ENCODE measurements around the gene GPR63.

DNA sequence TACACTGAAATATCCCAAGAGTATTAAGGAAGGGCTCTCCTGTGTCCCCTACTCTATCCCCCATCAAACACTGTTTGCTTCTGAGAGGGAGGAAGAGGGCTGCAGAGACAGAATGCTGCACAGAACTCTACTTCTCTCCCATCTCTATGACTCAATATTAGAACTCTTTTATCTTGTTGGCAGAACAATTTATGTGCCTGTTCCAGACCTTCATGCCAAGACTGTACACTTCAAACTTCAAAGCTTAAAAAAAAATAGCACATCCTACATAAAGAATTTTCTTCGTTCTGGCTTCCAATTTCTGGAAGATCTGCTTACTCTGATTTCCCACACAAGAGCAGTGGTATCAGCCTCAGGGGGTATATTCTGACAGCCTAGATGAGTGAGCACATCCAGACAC, 19.6 kb upstream of the GPR63 start:
- TF ChIP-seq, protein P1, sequence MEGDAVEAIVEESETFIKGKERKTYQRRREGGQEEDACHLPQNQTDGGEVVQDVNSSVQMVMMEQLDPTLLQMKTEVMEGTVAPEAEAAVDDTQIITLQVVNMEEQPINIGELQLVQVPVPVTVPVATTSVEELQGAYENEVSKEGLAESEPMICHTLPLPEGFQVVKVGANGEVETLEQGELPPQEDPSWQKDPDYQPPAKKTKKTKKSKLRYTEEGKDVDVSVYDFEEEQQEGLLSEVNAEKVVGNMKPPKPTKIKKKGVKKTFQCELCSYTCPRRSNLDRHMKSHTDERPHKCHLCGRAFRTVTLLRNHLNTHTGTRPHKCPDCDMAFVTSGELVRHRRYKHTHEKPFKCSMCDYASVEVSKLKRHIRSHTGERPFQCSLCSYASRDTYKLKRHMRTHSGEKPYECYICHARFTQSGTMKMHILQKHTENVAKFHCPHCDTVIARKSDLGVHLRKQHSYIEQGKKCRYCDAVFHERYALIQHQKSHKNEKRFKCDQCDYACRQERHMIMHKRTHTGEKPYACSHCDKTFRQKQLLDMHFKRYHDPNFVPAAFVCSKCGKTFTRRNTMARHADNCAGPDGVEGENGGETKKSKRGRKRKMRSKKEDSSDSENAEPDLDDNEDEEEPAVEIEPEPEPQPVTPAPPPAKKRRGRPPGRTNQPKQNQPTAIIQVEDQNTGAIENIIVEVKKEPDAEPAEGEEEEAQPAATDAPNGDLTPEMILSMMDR (conservative IDR thresholded peaks at IDR 0.05; ENCODE audit: low read depth, low read length): no peak
- TF ChIP-seq RAD21 (IDR thresholded peaks at IDR 0.05; ENCODE audit: low read length): no peak
- no peak for TF ChIP-seq POLR2A (IDR thresholded peaks at IDR 0.05; ENCODE audit: low read depth, low read length)
- TF ChIP-seq, protein P2, sequence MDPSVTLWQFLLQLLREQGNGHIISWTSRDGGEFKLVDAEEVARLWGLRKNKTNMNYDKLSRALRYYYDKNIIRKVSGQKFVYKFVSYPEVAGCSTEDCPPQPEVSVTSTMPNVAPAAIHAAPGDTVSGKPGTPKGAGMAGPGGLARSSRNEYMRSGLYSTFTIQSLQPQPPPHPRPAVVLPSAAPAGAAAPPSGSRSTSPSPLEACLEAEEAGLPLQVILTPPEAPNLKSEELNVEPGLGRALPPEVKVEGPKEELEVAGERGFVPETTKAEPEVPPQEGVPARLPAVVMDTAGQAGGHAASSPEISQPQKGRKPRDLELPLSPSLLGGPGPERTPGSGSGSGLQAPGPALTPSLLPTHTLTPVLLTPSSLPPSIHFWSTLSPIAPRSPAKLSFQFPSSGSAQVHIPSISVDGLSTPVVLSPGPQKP (IDR thresholded peaks at IDR 0.05; ENCODE audit: borderline replicate concordance, low read depth, low read length): no peak
- TF ChIP-seq RCOR1 (IDR thresholded peaks at IDR 0.05; ENCODE audit: insufficient replicate concordance, low read length): no peak
- no peak for TF ChIP-seq CEBPB (IDR thresholded peaks at IDR 0.05; ENCODE audit: low read depth, low read length)
- no peak for TF ChIP-seq SMC3 (IDR thresholded peaks at IDR 0.05; ENCODE audit: low read depth, low read length)
- TF ChIP-seq MXI1 (IDR thresholded peaks at IDR 0.05; ENCODE audit: borderline replicate concordance, low read depth, low read length): no peak
- no peak for TF ChIP-seq NFE2L2 (IDR thresholded peaks at IDR 0.05; ENCODE audit: low read depth, low read length)
- TF ChIP-seq MAFK (IDR thresholded peaks at IDR 0.05; ENCODE audit: low read depth, low read length): no peak
